B cell (primary cell): Measurements from ENCODE around the gene TSPAN33. TPM values are rescaled to one million over a fixed set of nuclear protein-coding genes. Genes with fewer than 3 reads are reported as not detected.

Experiments used
- ATAC-seq: fragments of 200-7000 bp; cut with Tn5 transposase; one replicate; pipeline ENCODE4 v1.10.0; 2021; ENCODE audit warnings: low read depth, mild to moderate bottlenecking, moderate number of reproducible peaks, moderate library complexity
- CTCF ChIA-PET: fragments of 350-600 bp; sonication (Branson Sonifier 250); formaldehyde crosslinking; loops from one replicate; lab custom pipeline; 2021; ENCODE audit warnings: antibody characterized with exemption, inconsistent platforms; lab: Charles Lee
- POLR2A ChIA-PET: fragments of 350-600 bp; sonication (Branson Sonifier 250); formaldehyde crosslinking; loops from one replicate; lab custom pipeline; 2021; ENCODE audit warnings: antibody characterized with exemption; lab: Charles Lee
- DNase-seq: peaks from one replicate; pipeline ENCODE4 v3.0.0; 2013
- H2AFZ ChIP-seq: 2 replicates; pipeline ENCODE4 v1.6.1; 2012; ENCODE audit warnings: mild to moderate bottlenecking, low read depth, low read length; ENCODE audit not compliant: insufficient read depth, poor library complexity, severe bottlenecking
- H3K27ac ChIP-seq, 2 donors: 1 replicate in 1 of 2; 2 replicates in 1 of 2; pipeline ENCODE4 v1.5.1; 2012 to 2013; ENCODE audit warnings: low read length in 2 of 2, mild to moderate bottlenecking in 2 of 2, moderate library complexity in 1 of 2
- H3K27me3 ChIP-seq, 4 experiments: fragments of 200-600 bp in 1 of 4; sonication (generic) in 1 of 4; replicated peaks in 1 of 4; 1 replicate in 2 of 4; 2 replicates in 2 of 4; pipeline versions ENCODE4 v1.6.1 to v1.7.0; 2013 to 2016; ENCODE audit warnings: low read length in 3 of 4, mild to moderate bottlenecking in 2 of 4, mixed read lengths in 1 of 4, moderate library complexity in 1 of 4; ENCODE audit not compliant: insufficient read depth in 4 of 4, control insufficient read depth in 3 of 4; ENCODE audit errors: control extremely low read depth in 1 of 4
- H3K36me3 ChIP-seq, 2 experiments: replicated peaks in 1 of 2; 1 replicate in 1 of 2; 2 replicates in 1 of 2; pipeline versions ENCODE4 v1.6.1 to v1.7.1; 2013; ENCODE audit warnings: low read length in 1 of 2; ENCODE audit not compliant: insufficient read depth in 2 of 2, control insufficient read depth in 1 of 2; ENCODE audit errors: control extremely low read depth in 1 of 2, extremely low read depth in 1 of 2
- H3K4me1 ChIP-seq, 2 donors: fragments of 200-600 bp in 1 of 2; sonication (generic) in 1 of 2; 1 replicate in 1 of 2; 2 replicates in 1 of 2; pipeline versions ENCODE4 v1.5.1 to v1.6.1; 2013 to 2017; ENCODE audit warnings: low read length in 2 of 2; ENCODE audit not compliant: control insufficient read depth in 2 of 2, insufficient read depth in 2 of 2
- H3K4me2 ChIP-seq: replicated peaks from 2 replicates; pipeline ENCODE3; 2012; ENCODE audit warnings: mild to moderate bottlenecking, low read depth, low read length; ENCODE audit not compliant: poor library complexity, severe bottlenecking
- H3K4me3 ChIP-seq, 5 experiments: fragments of 200-600 bp in 1 of 5; sonication (generic) in 1 of 5; 1 replicate in 3 of 5; 2 replicates in 2 of 5; pipeline versions ENCODE4 v1.5.1 to v1.7.0; 2011 to 2016; ENCODE audit warnings: low read length in 4 of 5, mild to moderate bottlenecking in 4 of 5, low read depth in 2 of 5, control low read depth in 1 of 5, moderate library complexity in 1 of 5; ENCODE audit not compliant: insufficient read depth in 1 of 5; ENCODE audit errors: control extremely low read depth in 1 of 5, extremely low read depth in 1 of 5
- H3K79me2 ChIP-seq: fragments of 200-600 bp; sonication (generic); one replicate; pipeline ENCODE4 v1.6.0; 2016; ENCODE audit warnings: low read length; ENCODE audit not compliant: control insufficient read depth, insufficient read depth
- H3K9ac ChIP-seq: fragments of 200-600 bp; sonication (generic); 2 replicates; pipeline ENCODE4 v1.6.1; 2017; ENCODE audit warnings: mild to moderate bottlenecking, low read length, moderate library complexity
- H3K9me3 ChIP-seq, 3 donors: one replicate each; pipeline versions ENCODE4 v1.6.1 to v1.7.1; 2013; ENCODE audit warnings: low read length in 2 of 3; ENCODE audit not compliant: control insufficient read depth in 2 of 3, insufficient read depth in 1 of 3; ENCODE audit errors: control extremely low read depth in 1 of 3
- H4K20me1 ChIP-seq: 2 replicates; pipeline ENCODE4 v1.6.0; 2012; ENCODE audit warnings: mild to moderate bottlenecking, low read length; ENCODE audit not compliant: insufficient read depth, control insufficient read depth, poor library complexity, severe bottlenecking
- H3K27ac Mint-ChIP-seq: one replicate; pipeline ENCODE4 v1.8.0; 2021; ENCODE audit warnings: mixed read lengths
- H3K27me3 Mint-ChIP-seq: one replicate; pipeline ENCODE4 v1.8.0; 2021; ENCODE audit warnings: mixed read lengths
- H3K4me1 Mint-ChIP-seq: one replicate; pipeline ENCODE4 v1.8.0; 2021; ENCODE audit warnings: mixed read lengths
- H3K4me3 Mint-ChIP-seq: one replicate; pipeline ENCODE4 v1.8.0; 2021; ENCODE audit warnings: mixed read lengths
- H3K9me3 Mint-ChIP-seq: one replicate; pipeline ENCODE4 v1.8.0; 2022; ENCODE audit warnings: mixed read lengths; ENCODE audit not compliant: insufficient read depth
- CTCF ChIP-seq: fragments of 200-600 bp; IDR thresholded peaks from one replicate; pipeline ENCODE4 v1.8.0; 2022; ENCODE audit warnings: antibody characterized with exemption, mild to moderate bottlenecking
- EZH2 ChIP-seq: IDR thresholded peaks from 2 replicates; pipeline ENCODE4 v1.6.1; 2012; ENCODE audit warnings: borderline replicate concordance, low read depth, mild to moderate bottlenecking, moderate library complexity, low read length; ENCODE audit not compliant: insufficient read depth, poor library complexity, severe bottlenecking
- WGBS: methylation state at CpG from one replicate; pipeline ENCODE4 v1.1.5; 2013; ENCODE audit warnings: missing lambda C conversion rate; ENCODE audit not compliant: insufficient coverage; 5-methylcytosine and 5-hydroxymethylcytosine counted together
- intact Hi-C: fragments of 100-400 bp; cut with micrococcal nuclease; formaldehyde crosslinking; loops from one replicate; pipeline ENCODE4 v1.10.0; 2022
- polyA plus RNA-seq: library from polyadenylated mRNA; depleted of rRNA; stranded (reverse); fragments of >200 nt; gene quantifications from 2 replicates; pipeline ENCODE4 v1.2.3, GENCODE V29; 2012
- total RNA-seq, 2 donors: library from RNA; stranded (reverse); fragments of 120-200 nt in 1 of 2; gene quantifications; 1 replicate in 1 of 2; 2 replicates in 1 of 2; pipeline versions ENCODE4 v1.2.3 to v1.2.4, GENCODE V29; 2013 to 2022

Gene TSPAN33
- total and polyA plus RNA-seq, 2 donors (not counting 1 experiment from before 2014, with no cell fraction given) = 111 TPM

GRCh38 chr7:129184981-129185670, 40.6 kb downstream of the TSPAN33 start:
- CTCF ChIA-PET = interaction anchor here (0.6 kb wide), 1 partner anchor 21 kb away, joined by 3 read pairs; no protein-coding TSS in a partner anchor
- intact Hi-C loops = no loop called here
- no peak overlapping the region for H3K27ac ChIP-seq
- no peak overlapping the region for H3K4me3 Mint-ChIP-seq
- no peak overlapping the region for H3K4me2 ChIP-seq
- POLR2A ChIA-PET = interaction anchor here (0.7 kb wide), 1 partner anchor 87 kb away, joined by 3 read pairs; no protein-coding TSS in a partner anchor
- no peaks in the 10 kb centered on the region for H3K9me3 ChIP-seq
- H3K9me3 Mint-ChIP-seq = no peaks in the 10 kb centered on the region
- no peak for DNase-seq
- 85% methylated on average over 5 of the region's 6 CpGs for WGBS
- no peaks in the 10 kb centered on the region for H3K79me2 ChIP-seq
- no peaks in the 10 kb centered on the region for H3K36me3 ChIP-seq
- no peak overlapping the region for H2AFZ ChIP-seq
- H3K4me1 Mint-ChIP-seq = peaks cover 22% of the 10 kb centered on the region
- peaks cover 15 to 17% of the 10 kb centered on the region in 2 donors for H3K4me1 ChIP-seq
- H4K20me1 ChIP-seq = no peaks in the 10 kb centered on the region
- H3K4me3 ChIP-seq = no peak overlapping the region
- TF ChIP-seq CTCF (no peak), EZH2 (no peak)
- peaks cover 13% of the 10 kb centered on the region for H3K27me3 Mint-ChIP-seq
- no peak for ATAC-seq
- H3K27me3 ChIP-seq = peaks cover 0 to 17% (median 11%) of the 10 kb centered on the region in 4 experiments
- H3K27ac Mint-ChIP-seq = no peak overlapping the region
- no peak overlapping the region for H3K9ac ChIP-seq

- Histone ChIP-seq H3K4me3 (no peak overlapping the region), H3K27me3 (peaks cover 0 to 32% (median 18%) of the 10 kb centered on the region in 4 experiments), H3K79me2 (no peaks in the 10 kb centered on the region), H3K36me3 (no peaks in the 10 kb centered on the region), H3K9ac (no peak overlapping the region), H3K4me1 (peaks cover 15 to 17% of the 10 kb centered on the region in 2 donors), H3K9me3 (no peaks in the 10 kb centered on the region), H3K4me2 (no peak overlapping the region), H3K27ac (no peak overlapping the region), H4K20me1 (no peaks in the 10 kb centered on the region), H2AFZ (no peak overlapping the region)
- 100% methylated on average over 1 of the region's 6 CpGs for WGBS
- Mint-ChIP-seq H3K4me1 (peaks cover 22% of the 10 kb centered on the region), H3K9me3 (no peaks in the 10 kb centered on the region), H3K27ac (no peak overlapping the region), H3K27me3 (peaks cover 22% of the 10 kb centered on the region), H3K4me3 (peak overlapping the region; percentile 30)
- TF ChIP-seq CTCF (no peak), EZH2 (no peak)
- ChIA-PET POLR2A (no interaction called here), CTCF (no interaction called here)
- intact Hi-C loops = no loop called here
- DNase-seq (no peak), ATAC-seq (no peak)
Measured at GRCh38 chr7:129186749-129187260, 42.3 kb downstream of the TSPAN33 start.
